Smooth muscle cell (in vitro differentiated cells): ENCODE data around the gene CERS2. TPM values are rescaled to one million over a fixed set of nuclear protein-coding genes. Genes with fewer than 3 reads are reported as not detected.

Source experiments
- DNase-seq: peaks from one replicate; lab custom pipeline; 2025; ENCODE audit not compliant: unreplicated experiment; lab: John Stamatoyannopoulos, UW
- H2AFZ ChIP-seq: fragments of 200-600 bp; sonication (generic); 2 replicates; pipeline ENCODE4 v1.6.0; 2016; ENCODE audit warnings: antibody characterized with exemption, low read depth, mild to moderate bottlenecking
- H3F3A ChIP-seq: fragments of 200-600 bp; sonication (generic); 2 replicates; pipeline ENCODE4 v1.6.0; 2017; ENCODE audit warnings: antibody characterized with exemption, low read depth
- H3K27ac ChIP-seq: fragments of 200-600 bp; sonication (generic); 2 replicates; pipeline ENCODE4 v1.5.1; 2016; ENCODE audit warnings: low read depth, mild to moderate bottlenecking
- H3K27me3 ChIP-seq: fragments of 200-600 bp; sonication (generic); 2 replicates; pipeline ENCODE4 v1.6.1; 2016; ENCODE audit warnings: low read depth, mild to moderate bottlenecking
- H3K36me3 ChIP-seq: fragments of 200-600 bp; sonication (generic); 2 replicates; pipeline ENCODE4 v1.5.1; 2016; ENCODE audit warnings: low read depth
- H3K4me1 ChIP-seq: fragments of 200-600 bp; sonication (generic); 2 replicates; pipeline ENCODE4 v1.5.1; 2016; ENCODE audit warnings: low read depth
- H3K4me2 ChIP-seq: fragments of 200-600 bp; sonication (generic); 2 replicates; pipeline ENCODE4 v1.6.0; 2016; ENCODE audit warnings: mild to moderate bottlenecking
- H3K4me3 ChIP-seq: fragments of 200-600 bp; sonication (generic); 2 replicates; pipeline ENCODE4 v1.5.1; 2016; ENCODE audit warnings: mild to moderate bottlenecking
- H3K79me2 ChIP-seq: fragments of 200-600 bp; sonication (generic); 2 replicates; pipeline ENCODE4 v1.6.0; 2016; ENCODE audit warnings: low read depth, mild to moderate bottlenecking
- H3K9ac ChIP-seq: fragments of 200-600 bp; sonication (generic); 2 replicates; pipeline ENCODE4 v1.6.0; 2016; ENCODE audit warnings: low read depth
- H3K9me3 ChIP-seq: fragments of 200-600 bp; sonication (generic); replicated peaks from 2 replicates; pipeline ENCODE4 v1.5.1; 2016; ENCODE audit warnings: low read depth
- H4K20me1 ChIP-seq: fragments of 200-600 bp; sonication (generic); 2 replicates; pipeline ENCODE4 v1.6.0; 2016; ENCODE audit warnings: low read depth
- WGBS: methylation state at CpG from one replicate; pipeline ENCODE4 v1.1.7; 2016; ENCODE audit warnings: low lambda C conversion rate; 5-methylcytosine and 5-hydroxymethylcytosine counted together
- polyA plus RNA-seq: library from polyadenylated mRNA; unstranded; fragments of >200 nt; fragmentation: Nextera tagmentation; extraction: Ambion mirVana; gene quantifications from 2 replicates; pipeline ENCODE4 v1.2.1, GENCODE V29; 2016
- total RNA-seq: library from RNA; depleted of rRNA; stranded (reverse); fragments of >200 nt; gene quantifications from 2 replicates; pipeline ENCODE4 v1.2.3, GENCODE V29; 2014
- TF ChIP-seq, protein P1 (sequence below): fragments of 200-600 bp; sonication (generic); IDR thresholded peaks from 2 replicates; pipeline ENCODE4 v1.5.1; 2017; ENCODE audit warnings: borderline replicate concordance, mild to moderate bottlenecking, antibody characterized with exemption; ENCODE audit not compliant: insufficient read depth, poor library complexity, severe bottlenecking

Gene CERS2
- total and polyA plus RNA-seq, 2 experiments from 2014 or later = 80.0 to 108 TPM

DNA sequence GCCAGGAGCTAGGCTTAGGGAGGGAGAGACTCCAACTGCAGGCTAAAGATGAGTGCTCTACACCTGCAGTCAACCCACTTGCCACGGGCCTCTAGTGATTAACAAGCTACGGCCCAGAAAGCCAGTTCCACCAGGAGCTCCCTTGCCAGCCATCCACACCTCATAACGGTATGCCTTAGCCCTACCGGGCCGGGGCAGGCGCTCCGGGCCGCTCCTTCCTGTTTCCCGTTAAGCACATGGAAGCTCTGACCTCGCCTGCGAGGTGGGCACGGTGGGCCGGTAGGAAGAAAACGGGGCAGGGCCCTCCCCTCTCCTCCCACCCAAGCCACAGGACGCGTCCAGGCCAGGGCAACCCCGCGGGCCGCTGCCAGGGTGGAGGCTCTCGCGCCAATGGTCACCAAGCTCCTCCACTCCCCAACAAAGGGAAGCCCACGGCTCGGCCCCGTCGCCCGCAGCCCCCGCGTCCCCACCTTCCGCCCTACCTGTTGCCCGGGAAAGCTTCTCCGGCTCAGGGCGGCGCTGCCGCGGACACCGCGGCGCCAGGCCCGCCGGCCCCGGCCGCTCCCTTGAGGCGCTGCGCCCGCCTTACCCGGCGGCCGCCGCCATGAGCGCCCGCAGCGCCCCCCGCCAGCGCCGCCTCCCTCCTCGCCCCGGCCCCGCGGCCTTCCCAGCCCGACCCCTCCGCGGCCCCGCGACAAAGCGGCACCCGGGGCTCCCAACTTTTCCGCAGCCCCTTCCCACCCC lies 627 bp downstream of the CERS2 start:
- peaks cover 51% of the 10 kb centered on the region for H3K79me2 ChIP-seq
- H3K36me3 ChIP-seq = no peaks in the 10 kb centered on the region
- peak; percentile 30 for DNase-seq
- 2% methylated on average over 17 of the region's 67 CpGs for WGBS
- H3K4me3 ChIP-seq = peak overlapping the region; percentile 84
- H3K9me3 ChIP-seq = no peaks in the 10 kb centered on the region
- H3K27me3 ChIP-seq = no peaks in the 10 kb centered on the region
- peaks cover 47% of the 10 kb centered on the region for H4K20me1 ChIP-seq
- peaks cover 46% of the 10 kb centered on the region for H3K4me1 ChIP-seq
- TF ChIP-seq, protein P1, sequence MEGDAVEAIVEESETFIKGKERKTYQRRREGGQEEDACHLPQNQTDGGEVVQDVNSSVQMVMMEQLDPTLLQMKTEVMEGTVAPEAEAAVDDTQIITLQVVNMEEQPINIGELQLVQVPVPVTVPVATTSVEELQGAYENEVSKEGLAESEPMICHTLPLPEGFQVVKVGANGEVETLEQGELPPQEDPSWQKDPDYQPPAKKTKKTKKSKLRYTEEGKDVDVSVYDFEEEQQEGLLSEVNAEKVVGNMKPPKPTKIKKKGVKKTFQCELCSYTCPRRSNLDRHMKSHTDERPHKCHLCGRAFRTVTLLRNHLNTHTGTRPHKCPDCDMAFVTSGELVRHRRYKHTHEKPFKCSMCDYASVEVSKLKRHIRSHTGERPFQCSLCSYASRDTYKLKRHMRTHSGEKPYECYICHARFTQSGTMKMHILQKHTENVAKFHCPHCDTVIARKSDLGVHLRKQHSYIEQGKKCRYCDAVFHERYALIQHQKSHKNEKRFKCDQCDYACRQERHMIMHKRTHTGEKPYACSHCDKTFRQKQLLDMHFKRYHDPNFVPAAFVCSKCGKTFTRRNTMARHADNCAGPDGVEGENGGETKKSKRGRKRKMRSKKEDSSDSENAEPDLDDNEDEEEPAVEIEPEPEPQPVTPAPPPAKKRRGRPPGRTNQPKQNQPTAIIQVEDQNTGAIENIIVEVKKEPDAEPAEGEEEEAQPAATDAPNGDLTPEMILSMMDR = no peak
- peak overlapping the region; percentile 72 for H3K27ac ChIP-seq
- no peak overlapping the region for H2AFZ ChIP-seq
- H3K9ac ChIP-seq = peak overlapping the region; percentile 84
- H3F3A ChIP-seq = peaks cover 32% of the 10 kb centered on the region
- peak overlapping the region; percentile 100 for H3K4me2 ChIP-seq

DNA sequence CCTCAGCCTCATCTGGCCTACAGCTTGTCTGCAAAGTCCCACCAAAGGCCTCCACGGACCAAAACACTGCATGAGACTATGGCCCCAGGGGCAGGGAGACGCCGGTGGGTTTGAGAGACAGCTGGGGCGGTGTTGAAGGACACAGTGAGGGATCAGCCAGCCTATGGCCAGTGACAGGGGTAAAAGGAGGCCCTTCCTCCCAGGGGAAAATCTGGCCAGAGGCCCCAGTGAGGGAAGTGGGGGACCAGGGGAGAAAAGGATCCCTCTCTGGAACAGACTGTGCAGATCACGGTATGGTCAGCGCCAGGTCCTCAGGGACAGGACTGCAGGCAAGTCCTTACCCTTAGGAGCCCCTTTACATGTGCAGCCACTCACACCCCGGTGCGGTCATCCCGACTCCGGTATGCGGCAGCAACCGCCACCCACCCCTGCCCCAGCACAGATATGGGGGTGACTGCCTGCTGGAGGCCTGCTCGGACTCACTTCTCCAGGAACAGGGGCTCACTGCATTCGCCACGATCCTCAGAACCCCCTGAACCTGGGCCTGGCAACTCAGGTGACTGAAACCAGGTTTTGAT lies 1.3 kb downstream of the CERS2 start:
- peaks cover 45% of the 10 kb centered on the region for H3K4me1 ChIP-seq
- peaks cover 53% of the 10 kb centered on the region for H4K20me1 ChIP-seq
- H3K79me2 ChIP-seq = peaks cover 57% of the 10 kb centered on the region
- WGBS = 19% methylated on average over 15 of the region's 15 CpGs
- peak overlapping the region; percentile 84 for H3K4me3 ChIP-seq
- peak overlapping the region; percentile 100 for H3K4me2 ChIP-seq
- H3K9ac ChIP-seq = peak overlapping the region; percentile 84
- H3K9me3 ChIP-seq = no peaks in the 10 kb centered on the region
- TF ChIP-seq, protein P1 = no peak
- H3K27me3 ChIP-seq = no peaks in the 10 kb centered on the region
- peak; percentile 18 for DNase-seq
- no peaks in the 10 kb centered on the region for H3K36me3 ChIP-seq
- peaks cover 32% of the 10 kb centered on the region for H3F3A ChIP-seq
- H3K27ac ChIP-seq = peak overlapping the region; percentile 14
- H2AFZ ChIP-seq = no peak overlapping the region

DNA sequence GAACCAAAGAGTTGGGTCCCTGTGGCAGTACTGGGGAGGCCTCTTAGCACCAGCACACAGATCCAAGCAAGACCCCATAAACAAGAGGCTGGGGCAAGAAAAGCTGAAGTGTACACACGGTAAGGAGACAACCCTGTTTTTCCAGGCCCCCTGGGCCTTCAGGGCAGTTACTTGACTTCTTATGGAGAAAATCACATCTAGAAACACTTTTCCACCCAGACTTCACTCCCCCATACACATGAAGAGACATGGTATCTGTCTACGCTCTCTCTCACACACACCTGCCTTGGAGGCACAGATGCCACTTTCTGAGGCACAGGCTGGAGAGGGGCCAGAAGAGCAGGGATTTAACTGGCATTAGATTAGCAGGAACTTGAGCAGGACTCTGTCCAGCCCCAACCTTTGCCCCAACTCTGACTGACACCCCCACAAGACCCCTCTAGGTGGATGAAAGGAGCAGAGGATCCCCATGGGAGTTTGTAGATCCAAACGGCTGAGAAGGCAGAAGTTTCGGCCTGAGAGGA lies 2.2 kb downstream of the CERS2 start:
- H3K4me1 ChIP-seq = peaks cover 44% of the 10 kb centered on the region
- H3F3A ChIP-seq = peaks cover 26% of the 10 kb centered on the region
- no peaks in the 10 kb centered on the region for H3K27me3 ChIP-seq
- TF ChIP-seq, protein P1 = no peak
- no peaks in the 10 kb centered on the region for H3K9me3 ChIP-seq
- H2AFZ ChIP-seq = no peak overlapping the region
- peak overlapping the region; percentile 14 for H3K27ac ChIP-seq
- no peak overlapping the region for H3K9ac ChIP-seq
- DNase-seq = no peak
- peak overlapping the region; percentile 84 for H3K4me3 ChIP-seq
- peak overlapping the region; percentile 100 for H3K4me2 ChIP-seq
- H4K20me1 ChIP-seq = peaks cover 58% of the 10 kb centered on the region
- 70% methylated on average over 4 of the region's 4 CpGs for WGBS
- H3K79me2 ChIP-seq = peaks cover 57% of the 10 kb centered on the region
- H3K36me3 ChIP-seq = no peaks in the 10 kb centered on the region
